Neutrophil (primary cell): Measurements from ENCODE around the gene LRRC45.
A peak's percentile ranks its signal among the peaks of the same experiment; 100 is the strongest.

Experiments
- H3K27ac ChIP-seq: fragments of 200-600 bp; sonication (generic); 2 replicates; pipeline ENCODE4 v1.5.1; 2016; ENCODE audit warnings: mild to moderate bottlenecking, moderate library complexity
- H3K27me3 ChIP-seq: fragments of 200-600 bp; sonication (generic); 2 replicates; pipeline ENCODE4 v1.6.0; 2016; ENCODE audit warnings: mild to moderate bottlenecking
- H3K36me3 ChIP-seq: fragments of 200-600 bp; sonication (generic); 2 replicates; pipeline ENCODE4 v1.5.1; 2017
- H3K4me1 ChIP-seq, 2 experiments: fragments of 200-600 bp in 1 of 2; sonication (generic) in 1 of 2; 1 replicate in 1 of 2; 2 replicates in 1 of 2; pipeline versions ENCODE4 v1.5.1 to v1.6.1; 2013 to 2016; ENCODE audit warnings: low read depth in 1 of 2, low read length in 1 of 2, mild to moderate bottlenecking in 1 of 2, moderate library complexity in 1 of 2; ENCODE audit not compliant: control insufficient read depth in 1 of 2, insufficient read depth in 1 of 2
- H3K4me3 ChIP-seq, 2 experiments: fragments of 200-600 bp in 1 of 2; sonication (generic) in 1 of 2; 1 replicate in 1 of 2; 2 replicates in 1 of 2; pipeline ENCODE4 v1.5.1; 2013 to 2016; ENCODE audit warnings: low read depth in 1 of 2, low read length in 1 of 2, mild to moderate bottlenecking in 1 of 2, moderate library complexity in 1 of 2
- H3K9me3 ChIP-seq: fragments of 200-600 bp; sonication (generic); 2 replicates; pipeline ENCODE4 v1.5.1; 2016
- CTCF ChIP-seq: fragments of 200-600 bp; sonication (generic); IDR thresholded peaks from 2 replicates; pipeline ENCODE4 v1.5.1; 2016; ENCODE audit warnings: antibody characterized with exemption

The LRRC45 gene

GRCh38 chr17:82021107-82021899 is 1.8 kb upstream of the LRRC45 start:
- Histone ChIP-seq H3K9me3 (no peaks in the 10 kb centered on the region), H3K4me1 (peaks cover 25 to 26% of the 10 kb centered on the region in 2 experiments), H3K27ac (no peak overlapping the region), H3K36me3 (peaks cover 9% of the 10 kb centered on the region), H3K27me3 (no peaks in the 10 kb centered on the region), H3K4me3 (peak overlapping the region; percentile 73 to 100)
- TF ChIP-seq CTCF = no peak

GRCh38 chr17:82021900-82022309 is 1.2 kb upstream of the LRRC45 start:
- peaks cover 25 to 26% of the 10 kb centered on the region in 2 experiments for H3K4me1 ChIP-seq
- peak overlapping the region; percentile 73 to 100 for H3K4me3 ChIP-seq
- peaks cover 9% of the 10 kb centered on the region for H3K36me3 ChIP-seq
- peak overlapping the region; percentile 60 for H3K27ac ChIP-seq
- no peak for TF ChIP-seq CTCF
- H3K9me3 ChIP-seq = no peaks in the 10 kb centered on the region
- H3K27me3 ChIP-seq = no peaks in the 10 kb centered on the region

GRCh38 chr17:82022310-82022980 is 660 bp upstream of the LRRC45 start, which contains the start of gene CENPX:
TSS of gene CENPX (minus strand) at chr17:82022878. CDS start at chr17:82022861, 17 bp downstream.
- TF ChIP-seq CTCF = no peak
- Histone ChIP-seq H3K27me3 (no peaks in the 10 kb centered on the region), H3K4me3 (peak within 1 kb of the TSS; percentile 73 to 100), H3K27ac (peak within 1 kb of the TSS; percentile 60), H3K9me3 (no peaks in the 10 kb centered on the region), H3K4me1 (peaks cover 25 to 26% of the 10 kb centered on the region in 2 experiments), H3K36me3 (peaks cover 9% of the 10 kb centered on the region)

GRCh38 chr17:82023447-82024241 is 539 bp downstream of the LRRC45 start:
- Histone ChIP-seq H3K4me3 (peak overlapping the region; percentile 73 to 100), H3K4me1 (peaks cover 25 to 26% of the 10 kb centered on the region in 2 experiments), H3K36me3 (peaks cover 2% of the 10 kb centered on the region), H3K9me3 (no peaks in the 10 kb centered on the region), H3K27me3 (no peaks in the 10 kb centered on the region), H3K27ac (peak overlapping the region; percentile 31)
- no peak for TF ChIP-seq CTCF

- Histone ChIP-seq H3K9me3 (no peaks in the 10 kb centered on the region), H3K4me3 (no peak overlapping the region), H3K4me1 (peaks cover 27 to 30% of the 10 kb centered on the region in 2 experiments), H3K27ac (no peak overlapping the region), H3K27me3 (no peaks in the 10 kb centered on the region), H3K36me3 (no peaks in the 10 kb centered on the region)
- TF ChIP-seq CTCF = no peak
Observed at GRCh38 chr17:82024859-82025258, 1.8 kb downstream of the LRRC45 start.
